H9 (cell line): ENCODE results near the gene ADRM1. TPM values are rescaled to one million over a fixed set of nuclear protein-coding genes. Genes with fewer than 3 reads are reported as not detected.

Source experiments
- DNase-seq: peaks from one replicate; pipeline ENCODE4 v3.0.0-alpha.2; 2017
- H2AFZ ChIP-seq: one replicate; pipeline ENCODE4 v1.6.1; 2013; ENCODE audit warnings: mild to moderate bottlenecking, low read length, control low read depth, moderate library complexity
- H2AK5ac ChIP-seq: 2 replicates; pipeline ENCODE4 v1.6.1; 2013; ENCODE audit warnings: low read length, control low read depth, mixed read lengths; ENCODE audit not compliant: insufficient read length
- H2BK120ac ChIP-seq: one replicate; pipeline ENCODE4 v1.6.1; 2013; ENCODE audit warnings: low read depth, mild to moderate bottlenecking, low read length, control low read depth, inconsistent platforms; ENCODE audit not compliant: poor library complexity, severe bottlenecking
- H2BK12ac ChIP-seq: 2 replicates; pipeline ENCODE4 v1.6.1; 2013; ENCODE audit warnings: low read length, control low read depth, mixed read lengths, low read depth; ENCODE audit not compliant: insufficient read length
- H2BK15ac ChIP-seq: 2 replicates; pipeline ENCODE4 v1.6.1; 2013; ENCODE audit warnings: low read depth, low read length, control low read depth
- H2BK20ac ChIP-seq: one replicate; pipeline ENCODE4 v1.6.1; 2013; ENCODE audit warnings: low read depth, mild to moderate bottlenecking, low read length, control low read depth, inconsistent platforms; ENCODE audit not compliant: poor library complexity, severe bottlenecking
- H2BK5ac ChIP-seq: 2 replicates; pipeline ENCODE4 v1.6.1; 2013; ENCODE audit warnings: low read length, control low read depth, mixed read lengths; ENCODE audit not compliant: insufficient read length
- H3K14ac ChIP-seq: 2 replicates; pipeline ENCODE4 v1.6.1; 2013; ENCODE audit warnings: low read length, control low read depth; ENCODE audit not compliant: insufficient read depth
- H3K18ac ChIP-seq: 2 replicates; pipeline ENCODE4 v1.6.1; 2013; ENCODE audit warnings: low read depth, mild to moderate bottlenecking, mixed read lengths, low read length, control low read depth; ENCODE audit not compliant: insufficient read length
- H3K23ac ChIP-seq: 2 replicates; pipeline ENCODE4 v1.6.1; 2013; ENCODE audit warnings: low read length, control low read depth, mixed read lengths, low read depth; ENCODE audit not compliant: insufficient read length
- H3K23me2 ChIP-seq: 2 replicates; pipeline ENCODE4 v1.6.1; 2013; ENCODE audit warnings: low read depth, mild to moderate bottlenecking, mixed read lengths, low read length, control low read depth; ENCODE audit not compliant: insufficient read length, poor library complexity, severe bottlenecking
- H3K27ac ChIP-seq: 2 replicates; pipeline ENCODE4 v1.5.1; 2013; ENCODE audit warnings: low read length, control low read depth, mixed read lengths, low read depth; ENCODE audit not compliant: insufficient read length
- H3K27me3 ChIP-seq: 2 replicates; pipeline ENCODE4 v1.6.1; 2013; ENCODE audit warnings: low read length, control low read depth, inconsistent platforms; ENCODE audit not compliant: insufficient read depth
- H3K4ac ChIP-seq: 2 replicates; pipeline ENCODE4 v1.6.1; 2013; ENCODE audit warnings: low read depth, mild to moderate bottlenecking, control low read depth, inconsistent platforms, low read length, moderate library complexity
- H3K4me1 ChIP-seq: 2 replicates; pipeline ENCODE4 v1.6.1; 2013; ENCODE audit warnings: low read length, control low read depth, inconsistent platforms; ENCODE audit not compliant: insufficient read depth
- H3K4me2 ChIP-seq: 2 replicates; pipeline ENCODE4 v1.6.1; 2013; ENCODE audit warnings: low read length, control low read depth, mixed read lengths; ENCODE audit not compliant: insufficient read length, insufficient read depth
- H3K56ac ChIP-seq: 2 replicates; pipeline ENCODE4 v1.6.1; 2013; ENCODE audit warnings: low read depth, mild to moderate bottlenecking, mixed read lengths, low read length, control low read depth; ENCODE audit not compliant: insufficient read length
- H3K79me1 ChIP-seq: 2 replicates; pipeline ENCODE4 v1.6.1; 2013; ENCODE audit warnings: low read depth, mild to moderate bottlenecking, moderate library complexity, low read length, control low read depth, inconsistent platforms; ENCODE audit not compliant: insufficient read depth, poor library complexity, severe bottlenecking
- H3K79me2 ChIP-seq: 2 replicates; pipeline ENCODE4 v1.6.1; 2013; ENCODE audit warnings: low read length, control low read depth, inconsistent platforms; ENCODE audit not compliant: insufficient read depth
- H3K9ac ChIP-seq: 2 replicates; pipeline ENCODE4 v1.6.1; 2013; ENCODE audit warnings: low read length, control low read depth, mixed read lengths; ENCODE audit not compliant: insufficient read length; ENCODE audit errors: extremely low read depth
- H3K9me3 ChIP-seq: one replicate; pipeline ENCODE4 v1.6.1; 2013; ENCODE audit warnings: low read depth, low read length, inconsistent platforms; ENCODE audit not compliant: control insufficient read depth
- H3T11ph ChIP-seq: one replicate; pipeline ENCODE4 v1.6.1; 2013; ENCODE audit warnings: mild to moderate bottlenecking, low read length, control low read depth, inconsistent platforms
- H4K20me1 ChIP-seq: one replicate; pipeline ENCODE4 v1.6.1; 2013; ENCODE audit not compliant: control insufficient read depth, insufficient read length, insufficient read depth
- H4K5ac ChIP-seq: 2 replicates; pipeline ENCODE4 v1.6.1; 2013; ENCODE audit warnings: low read depth, mild to moderate bottlenecking, mixed read lengths, low read length, control low read depth; ENCODE audit not compliant: insufficient read length
- H4K8ac ChIP-seq: replicated peaks from 2 replicates; pipeline ENCODE4 v1.6.1; 2013; ENCODE audit warnings: low read length, control low read depth, mixed read lengths, low read depth; ENCODE audit not compliant: insufficient read length
- H4K91ac ChIP-seq: 2 replicates; pipeline ENCODE4 v1.6.1; 2013; ENCODE audit warnings: low read depth, mild to moderate bottlenecking, moderate library complexity, mixed read lengths, low read length, control low read depth; ENCODE audit not compliant: insufficient read length
- H3K27ac Mint-ChIP-seq, 3 experiments: 2 replicates in 2 of 3; 3 replicates in 1 of 3; pipeline ENCODE4 v1.8.0; 2020 to 2021; ENCODE audit warnings: mixed read lengths in 3 of 3, mild to moderate bottlenecking in 1 of 3, moderate library complexity in 1 of 3
- H3K27me3 Mint-ChIP-seq: 2 replicates; pipeline ENCODE4 v1.8.0; 2021; ENCODE audit warnings: low read depth, mild to moderate bottlenecking, moderate library complexity, mixed read lengths
- H3K36me3 Mint-ChIP-seq, 3 experiments: 2 replicates in 2 of 3; 3 replicates in 1 of 3; pipeline ENCODE4 v1.8.0; 2020 to 2021; ENCODE audit warnings: low read depth in 3 of 3, mixed read lengths in 3 of 3; ENCODE audit not compliant: insufficient read depth in 1 of 3
- H3K4me1 Mint-ChIP-seq, 2 experiments: 2 replicates each; pipeline ENCODE4 v1.8.0; 2020; ENCODE audit warnings: mixed read lengths in 2 of 2
- H3K4me3 Mint-ChIP-seq, 2 experiments: 2 replicates in 1 of 2; 3 replicates in 1 of 2; pipeline ENCODE4 v1.8.0; 2020 to 2021; ENCODE audit warnings: mild to moderate bottlenecking in 2 of 2, mixed read lengths in 2 of 2, moderate library complexity in 1 of 2
- H3K9me3 Mint-ChIP-seq, 2 experiments: 2 replicates in 1 of 2; 3 replicates in 1 of 2; pipeline ENCODE4 v1.8.0; 2020; ENCODE audit warnings: mild to moderate bottlenecking in 2 of 2, mixed read lengths in 2 of 2, moderate library complexity in 1 of 2
- CTCF ChIP-seq: fragments of 200-600 bp; sonication (generic); conservative IDR thresholded peaks from 3 replicates; pipeline ENCODE4 v1.8.0; 2021; ENCODE audit warnings: antibody characterized with exemption, mild to moderate bottlenecking
- WGBS: extraction: QIAGEN DNeasy Blood & Tissue Kit; methylation state at CpG from one replicate; pipeline ENCODE4 v1.1.7; 2013; ENCODE audit warnings: missing lambda C conversion rate, low lambda C conversion rate, mixed read lengths; ENCODE audit not compliant: insufficient read length; ENCODE audit errors: extremely low coverage; 5-methylcytosine and 5-hydroxymethylcytosine counted together
- total RNA-seq: library from RNA; stranded (reverse); gene quantifications from 2 replicates; pipeline ENCODE4 v1.2.1, GENCODE V29; 2021

Gene ADRM1
- total RNA-seq, 1 experiment from 2014 or later, result 153 TPM

- H3K9ac ChIP-seq, result no peak overlapping the region
- no peak overlapping the region for H2BK120ac ChIP-seq
- Mint-ChIP-seq H3K4me3 (no peak overlapping the region), H3K4me1 (no peaks in the 10 kb centered on the region), H3K36me3 (peaks cover 40 to 80% (median 63%) of the 10 kb centered on the region in 3 experiments), H3K9me3 (peaks cover 6 to 9% of the 10 kb centered on the region in 2 experiments; a peak in 4 of 5 replicates), H3K27me3 (no peaks in the 10 kb centered on the region), H3K27ac (peak overlapping the region in 2 of 3 experiments; percentile 81 to 92; a peak in 3 of 7 replicates)
- no peak overlapping the region for H4K8ac ChIP-seq
- H4K5ac ChIP-seq, result no peak overlapping the region
- no peaks in the 10 kb centered on the region for H3K79me1 ChIP-seq
- WGBS, result no CpG with 5 or more reads among the region's 10 CpGs
- H2BK20ac ChIP-seq, result no peak overlapping the region
- no peak overlapping the region for H3K18ac ChIP-seq
- no peaks in the 10 kb centered on the region for H3K9me3 ChIP-seq
- H2AK5ac ChIP-seq, result no peak overlapping the region
- no peak overlapping the region for H2BK12ac ChIP-seq
- H3K56ac ChIP-seq, result no peak overlapping the region
- no peaks in the 10 kb centered on the region for H3K23me2 ChIP-seq
- H3K4me1 ChIP-seq, result no peaks in the 10 kb centered on the region
- no peak overlapping the region for H2AFZ ChIP-seq
- no peak overlapping the region for H3K27ac ChIP-seq
- H3K23ac ChIP-seq, result no peak overlapping the region
- no peak overlapping the region for H4K91ac ChIP-seq
- H2BK15ac ChIP-seq, result no peak overlapping the region
- no peaks in the 10 kb centered on the region for H3K79me2 ChIP-seq
- no peak overlapping the region for H3K14ac ChIP-seq
- H4K20me1 ChIP-seq, result no peaks in the 10 kb centered on the region
- H3K4me2 ChIP-seq, result no peak overlapping the region
- H3K27me3 ChIP-seq, result no peaks in the 10 kb centered on the region
- TF ChIP-seq CTCF, result no peak
- DNase-seq, result no peak
- H3T11ph ChIP-seq, result no peak overlapping the region
- no peak overlapping the region for H2BK5ac ChIP-seq
- H3K4ac ChIP-seq, result no peak overlapping the region
Observed at GRCh38 chr20:62262064-62262463, 40.7 kb upstream of the ADRM1 start.
